22Rv1 (cell line): ENCODE data around the gene PPCDC.

Experiments used
- H3K27ac ChIP-seq: fragments of 450-650 bp; 2 replicates; pipeline ENCODE4 v1.5.1; 2017
- CTCF ChIP-seq: fragments of 450-650 bp; IDR thresholded peaks from 2 replicates; pipeline ENCODE4 v1.5.1; 2017; ENCODE audit warnings: mild to moderate bottlenecking
- ZFX ChIP-seq: fragments of 450-650 bp; IDR thresholded peaks from 2 replicates; pipeline ENCODE4 v1.6.1; 2017; ENCODE audit warnings: antibody characterized with exemption, borderline replicate concordance

Gene PPCDC

DNA sequence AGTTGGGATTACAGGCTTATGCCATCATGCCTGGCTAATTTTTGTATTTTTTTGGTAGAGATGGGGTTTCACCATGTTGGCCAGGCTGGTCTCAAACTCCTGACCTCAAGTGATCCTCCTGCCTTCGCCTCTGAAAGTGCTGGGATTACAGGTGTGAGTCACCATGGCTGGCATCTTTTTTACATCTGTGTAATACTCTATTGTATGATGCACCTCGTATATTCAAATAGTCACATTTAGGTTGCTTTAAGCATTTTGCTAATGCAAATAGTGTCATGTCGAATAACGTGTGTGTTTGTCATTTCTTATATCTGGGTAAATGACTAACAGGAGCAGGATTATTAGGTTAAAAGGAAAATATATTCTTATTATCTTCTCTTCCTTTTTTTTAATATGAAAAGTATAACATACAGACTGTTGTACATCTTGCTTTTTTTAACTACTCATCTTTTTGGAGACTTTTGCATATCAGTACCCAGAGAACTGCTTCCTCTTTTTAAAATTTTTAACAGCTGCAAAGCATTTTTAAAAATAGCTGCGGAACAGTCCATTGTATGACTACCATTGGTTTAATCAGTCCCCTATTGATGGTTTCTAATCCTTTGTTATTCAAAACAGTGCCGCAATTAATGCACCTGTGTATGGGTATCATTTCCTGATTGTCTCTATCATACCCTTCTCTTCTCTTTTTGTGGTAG, 14.6 kb upstream of the PPCDC start:
- TF ChIP-seq CTCF (no peak), ZFX (no peak)
- no peak overlapping the region for H3K27ac ChIP-seq

DNA sequence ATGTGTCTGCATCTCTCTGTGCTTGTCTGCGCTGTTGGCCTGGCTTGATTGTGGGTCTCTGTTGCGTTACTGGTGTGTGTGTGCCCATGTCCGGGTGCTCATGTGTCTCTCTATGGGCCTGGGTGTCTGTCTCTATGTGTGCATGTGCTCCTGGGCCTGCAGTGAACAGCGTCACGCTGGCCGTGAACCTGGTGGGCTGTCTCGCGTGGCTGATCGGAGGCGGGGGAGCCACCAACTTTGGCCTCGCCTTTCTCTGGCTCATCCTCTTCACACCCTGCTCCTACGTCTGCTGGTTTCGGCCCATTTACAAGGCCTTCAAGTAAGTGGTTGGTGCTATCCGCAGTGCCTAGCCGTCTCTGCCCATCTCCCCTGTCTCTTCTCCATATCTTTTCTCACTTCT, 7.0 kb upstream of the PPCDC start:
- H3K27ac ChIP-seq: no peak overlapping the region
- TF ChIP-seq CTCF (no peak), ZFX (no peak)

- no peak for TF ChIP-seq CTCF
- no peak for TF ChIP-seq ZFX
- no peak overlapping the region for H3K27ac ChIP-seq
These were observed 3.5 kb upstream of the PPCDC start for GRCh38 chr15:75019916-75020315.

GRCh38 chr15:75021341-75021740, 2.0 kb upstream of the PPCDC start:
- no peak overlapping the region for H3K27ac ChIP-seq
- TF ChIP-seq ZFX: no peak
- no peak for TF ChIP-seq CTCF

DNA sequence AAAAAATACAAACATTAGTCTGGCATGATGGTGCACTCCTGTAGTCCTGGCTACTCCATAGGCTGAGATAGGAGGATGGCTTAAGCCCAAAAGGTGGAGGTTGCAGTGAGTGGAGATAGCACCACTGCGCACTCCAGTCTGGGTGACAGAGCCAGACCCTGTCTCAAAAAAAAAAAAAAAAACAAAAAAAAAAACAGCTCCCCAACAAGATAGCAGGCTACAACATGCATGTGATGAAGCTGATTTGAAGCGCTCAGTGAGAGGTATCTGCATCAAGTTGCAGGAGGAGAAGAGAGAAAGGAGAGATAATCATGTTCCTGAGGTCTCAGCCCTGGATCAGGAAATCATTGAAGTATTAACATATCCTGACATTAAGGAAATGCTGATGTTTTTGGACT, 608 bp upstream of the PPCDC start:
- no peak for TF ChIP-seq ZFX
- no peak for TF ChIP-seq CTCF
- peak overlapping the region; percentile 79 for H3K27ac ChIP-seq

DNA sequence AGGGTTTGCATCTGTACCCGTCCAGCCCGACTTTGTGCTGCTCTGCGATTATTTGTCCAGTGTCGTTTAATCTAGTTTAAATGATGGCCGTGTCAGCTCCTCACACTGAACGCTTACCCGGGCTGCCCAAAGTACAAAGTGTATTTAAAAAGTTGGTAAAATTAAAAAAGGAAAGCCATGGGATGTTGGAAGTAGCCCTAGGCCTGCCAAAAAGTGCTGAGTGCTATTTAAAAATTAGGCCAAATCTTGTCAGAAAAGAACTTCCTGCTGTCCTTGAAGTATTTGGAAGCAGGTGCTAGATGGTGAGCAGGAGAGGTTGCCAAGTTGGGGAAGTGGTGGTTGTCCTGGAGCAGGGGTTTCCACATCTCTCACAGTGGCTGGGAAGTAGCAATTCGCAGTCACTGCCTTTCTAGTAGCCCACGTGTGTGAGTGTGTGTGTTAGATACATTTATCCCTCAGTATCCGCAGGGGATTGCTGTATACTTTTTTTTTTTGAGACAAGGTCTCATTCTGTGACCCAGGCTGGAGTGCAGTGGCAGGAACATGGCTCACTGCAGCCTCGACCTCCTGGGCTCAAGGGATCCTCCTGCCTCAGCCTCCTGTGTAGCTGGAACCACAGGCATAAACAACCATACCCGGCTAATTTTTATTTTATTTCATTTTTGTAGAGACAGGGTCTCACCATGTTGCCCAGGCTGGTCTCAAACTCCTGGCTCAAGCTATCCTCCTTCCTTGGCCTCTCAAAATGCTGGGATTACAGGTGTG, 664 bp downstream of the PPCDC start:
- TF ChIP-seq CTCF: no peak
- no peak for TF ChIP-seq ZFX
- H3K27ac ChIP-seq: peak overlapping the region; percentile 79

GRCh38 chr15:75025107-75025506, 1.7 kb downstream of the PPCDC start:
- H3K27ac ChIP-seq: peak overlapping the region; percentile 79; the same call in 1 of the 2 replicates

More at GRCh38 chr15:75025107-75025506, 1.7 kb downstream of the PPCDC start:
- TF ChIP-seq CTCF: no peak
- TF ChIP-seq ZFX: no peak
